Liver (tissue), 3 donors: ENCODE data around the gene KMT2D.

Experiments
- ATF3 ChIP-seq: IDR thresholded peaks from 2 replicates; pipeline ENCODE4 v1.6.1; 2016; ENCODE audit warnings: antibody characterized with exemption
- CTCF ChIP-seq: fragments of 150-350 bp; IDR thresholded peaks from 2 replicates; pipeline ENCODE4 v1.5.1; 2017; ENCODE audit warnings: improper control_type of control experiment, low read depth, low read length; ENCODE audit not compliant: missing input control
- EGR1 ChIP-seq, 2 donors: IDR thresholded peaks; 2 replicates each; pipeline ENCODE4 v1.6.1; 2016 to 2018; ENCODE audit warnings: antibody characterized with exemption in 2 of 2, low read depth in 2 of 2
- FOXA1 ChIP-seq: IDR thresholded peaks from 2 replicates; pipeline ENCODE4 v1.6.1; 2016; ENCODE audit warnings: antibody characterized with exemption
- GABPA ChIP-seq, 2 donors: IDR thresholded peaks in 1 of 2; conservative IDR thresholded peaks in 1 of 2; 2 replicates each; pipeline ENCODE4 v1.6.1; 2016; ENCODE audit warnings: antibody characterized with exemption in 2 of 2, mild to moderate bottlenecking in 1 of 2, moderate library complexity in 1 of 2
- JUND ChIP-seq, 2 donors: IDR thresholded peaks; 2 replicates each; pipeline ENCODE4 v1.6.1; 2016; ENCODE audit warnings: antibody characterized with exemption in 2 of 2
- MAX ChIP-seq: IDR thresholded peaks from 2 replicates; pipeline ENCODE4 v1.6.1; 2016; ENCODE audit warnings: antibody characterized with exemption
- RAD21 ChIP-seq, 2 donors: IDR thresholded peaks; 2 replicates each; pipeline ENCODE4 v1.6.1; 2016; ENCODE audit warnings: antibody characterized with exemption in 2 of 2, mild to moderate bottlenecking in 2 of 2
- REST ChIP-seq: IDR thresholded peaks from 2 replicates; pipeline ENCODE4 v1.6.1; 2016; ENCODE audit warnings: antibody characterized with exemption, mild to moderate bottlenecking
- RXRA ChIP-seq, 2 donors: IDR thresholded peaks; 2 replicates each; pipeline ENCODE4 v1.6.1; 2017 to 2018; ENCODE audit warnings: antibody characterized with exemption in 2 of 2, mild to moderate bottlenecking in 1 of 2
- SP1 ChIP-seq: IDR thresholded peaks from 2 replicates; pipeline ENCODE4 v1.6.1; 2018; ENCODE audit warnings: antibody characterized with exemption, mild to moderate bottlenecking
- TAF1 ChIP-seq: conservative IDR thresholded peaks from 2 replicates; pipeline ENCODE4 v1.6.1; 2016; ENCODE audit warnings: antibody characterized with exemption, mild to moderate bottlenecking
- YY1 ChIP-seq: IDR thresholded peaks from 2 replicates; pipeline ENCODE4 v1.6.1; 2016; ENCODE audit warnings: antibody characterized with exemption, mild to moderate bottlenecking
- ZBTB33 ChIP-seq: IDR thresholded peaks from 2 replicates; pipeline ENCODE4 v1.6.1; 2016; ENCODE audit warnings: antibody characterized with exemption
- donor health status: healthy.
- donor health status: healthy.

- no peak for TF ChIP-seq CTCF
- TF ChIP-seq FOXA1: no peak
- TF ChIP-seq ATF3: no peak
- no peak for TF ChIP-seq SP1
- no peak for TF ChIP-seq ZBTB33
- TF ChIP-seq YY1: no peak
- no peak for TF ChIP-seq JUND (IDR thresholded peaks at IDR 0.05)
- TF ChIP-seq GABPA (IDR thresholded peaks at IDR 0.05 in 1 of 2, conservative IDR thresholded peaks at IDR 0.05 in 1 of 2): no peak
- TF ChIP-seq RAD21 (IDR thresholded peaks at IDR 0.05): no peak
- no peak for TF ChIP-seq MAX
- TF ChIP-seq REST: no peak
- TF ChIP-seq EGR1 (IDR thresholded peaks at IDR 0.05; ENCODE audit: low read depth in 2 of 2): no peak
- TF ChIP-seq RXRA (IDR thresholded peaks at IDR 0.05): no peak
- no peak for TF ChIP-seq TAF1
Measured at GRCh38 chr12:49041881-49042484, 18.6 kb downstream of the KMT2D start.
